Liver (tissue), 9 donors: ENCODE measurements around the gene KRT6B. TPM values are rescaled to one million over a fixed set of nuclear protein-coding genes. Genes with fewer than 3 reads are reported as not detected.

Experiments used
- DNase-seq: peaks from one replicate; pipeline ENCODE4 v3.0.0-alpha.2; 2017; ENCODE audit warnings: low spot score
- H3K27ac ChIP-seq, 2 donors: one replicate each; pipeline ENCODE4 v1.7.0; 2013; ENCODE audit warnings: inconsistent platforms in 2 of 2, low read length in 2 of 2, control low read depth in 1 of 2, low read depth in 1 of 2, mild to moderate bottlenecking in 1 of 2
- H3K27me3 ChIP-seq, 4 donors: one replicate each; pipeline versions ENCODE4 v1.6.1 to v1.7.0; 2013; ENCODE audit warnings: low read length in 3 of 4, inconsistent platforms in 1 of 4, mild to moderate bottlenecking in 1 of 4, moderate library complexity in 1 of 4; ENCODE audit not compliant: control insufficient read depth in 4 of 4, insufficient read depth in 4 of 4
- H3K36me3 ChIP-seq, 4 donors: one replicate each; pipeline versions ENCODE4 v1.6.1 to v1.7.0; 2013; ENCODE audit warnings: low read length in 3 of 4, mild to moderate bottlenecking in 3 of 4, low read depth in 1 of 4, moderate library complexity in 1 of 4; ENCODE audit not compliant: control insufficient read depth in 4 of 4, insufficient read depth in 3 of 4
- H3K4me1 ChIP-seq, 4 donors: one replicate each; pipeline versions ENCODE4 v1.6.1 to v1.7.0; 2013; ENCODE audit warnings: low read length in 3 of 4, mild to moderate bottlenecking in 3 of 4, moderate library complexity in 1 of 4; ENCODE audit not compliant: control insufficient read depth in 4 of 4, insufficient read depth in 4 of 4
- H3K4me3 ChIP-seq, 3 donors: one replicate each; pipeline versions ENCODE4 v1.6.1 to v1.7.0; 2013; ENCODE audit warnings: low read length in 3 of 3, control low read depth in 1 of 3, low read depth in 1 of 3, mild to moderate bottlenecking in 1 of 3
- H3K9ac ChIP-seq, 2 donors: one replicate each; pipeline ENCODE4 v1.7.0; 2013; ENCODE audit warnings: low read length in 2 of 2, mild to moderate bottlenecking in 2 of 2, moderate library complexity in 2 of 2, control low read depth in 1 of 2, low read depth in 1 of 2
- H3K9me3 ChIP-seq, 4 donors: one replicate each; pipeline versions ENCODE4 v1.6.1 to v1.7.0; 2013; ENCODE audit warnings: low read length in 3 of 4; ENCODE audit not compliant: control insufficient read depth in 4 of 4
- EGR1 ChIP-seq, 2 donors: IDR thresholded peaks; 2 replicates each; pipeline ENCODE4 v1.6.1; 2016 to 2018; ENCODE audit warnings: antibody characterized with exemption in 2 of 2, low read depth in 2 of 2
- FOXA1 ChIP-seq: IDR thresholded peaks from 2 replicates; pipeline ENCODE4 v1.6.1; 2016; ENCODE audit warnings: antibody characterized with exemption
- FOXA2 ChIP-seq: IDR thresholded peaks from 2 replicates; pipeline ENCODE4 v1.6.1; 2016; ENCODE audit warnings: antibody characterized with exemption
- GABPA ChIP-seq, 2 donors: IDR thresholded peaks in 1 of 2; conservative IDR thresholded peaks in 1 of 2; 2 replicates each; pipeline ENCODE4 v1.6.1; 2016; ENCODE audit warnings: antibody characterized with exemption in 2 of 2, mild to moderate bottlenecking in 1 of 2, moderate library complexity in 1 of 2
- HNF4A ChIP-seq, 2 donors: conservative IDR thresholded peaks; 2 replicates each; pipeline ENCODE4 v1.6.1; 2016; ENCODE audit warnings: antibody characterized with exemption in 2 of 2, mild to moderate bottlenecking in 2 of 2
- HNF4G ChIP-seq: IDR thresholded peaks from 2 replicates; pipeline ENCODE4 v1.6.1; 2016; ENCODE audit warnings: antibody characterized with exemption
- JUND ChIP-seq, 2 donors: IDR thresholded peaks; 2 replicates each; pipeline ENCODE4 v1.6.1; 2016; ENCODE audit warnings: antibody characterized with exemption in 2 of 2
- NR2F2 ChIP-seq: IDR thresholded peaks from 2 replicates; pipeline ENCODE4 v1.6.1; 2016; ENCODE audit warnings: antibody characterized with exemption
- RAD21 ChIP-seq, 2 donors: IDR thresholded peaks; 2 replicates each; pipeline ENCODE4 v1.6.1; 2016; ENCODE audit warnings: antibody characterized with exemption in 2 of 2, mild to moderate bottlenecking in 2 of 2
- REST ChIP-seq: IDR thresholded peaks from 2 replicates; pipeline ENCODE4 v1.6.1; 2016; ENCODE audit warnings: antibody characterized with exemption, mild to moderate bottlenecking
- RXRA ChIP-seq, 2 donors: IDR thresholded peaks; 2 replicates each; pipeline ENCODE4 v1.6.1; 2017 to 2018; ENCODE audit warnings: antibody characterized with exemption in 2 of 2, mild to moderate bottlenecking in 1 of 2
- SP1 ChIP-seq: IDR thresholded peaks from 2 replicates; pipeline ENCODE4 v1.6.1; 2018; ENCODE audit warnings: antibody characterized with exemption, mild to moderate bottlenecking
- TAF1 ChIP-seq: conservative IDR thresholded peaks from 2 replicates; pipeline ENCODE4 v1.6.1; 2016; ENCODE audit warnings: antibody characterized with exemption, mild to moderate bottlenecking
- YY1 ChIP-seq: IDR thresholded peaks from 2 replicates; pipeline ENCODE4 v1.6.1; 2016; ENCODE audit warnings: antibody characterized with exemption, mild to moderate bottlenecking
- WGBS: extraction: QIAGEN DNeasy Blood & Tissue Kit; methylation state at CpG from one replicate; pipeline ENCODE4 v1.1.7; 2013; 5-methylcytosine and 5-hydroxymethylcytosine counted together
- polyA plus RNA-seq, 2 donors: library from polyadenylated mRNA; stranded (reverse) in 1 of 2; unstranded in 1 of 2; fragments of 200-250 nt in 1 of 2; fragments of >200 nt in 1 of 2; fragmentation: Nextera tagmentation in 1 of 2; extraction: Ambion mirVana in 1 of 2; gene quantifications; one replicate each; pipeline versions ENCODE4 v1.2.1 to v1.2.3, GENCODE V29; 2013 to 2015
- total RNA-seq, 2 donors: library from RNA; depleted of rRNA; stranded (reverse); fragments of >200 nt; gene quantifications; one replicate each; pipeline ENCODE4 v1.2.3, GENCODE V29; 2014
- TF ChIP-seq, protein P1 (sequence below): IDR thresholded peaks from 2 replicates; pipeline ENCODE4 v1.6.1; 2016; ENCODE audit warnings: antibody characterized with exemption
- TF ChIP-seq, protein P2 (sequence below): fragments of 150-350 bp; IDR thresholded peaks from 2 replicates; pipeline ENCODE4 v1.5.1; 2017; ENCODE audit warnings: improper control_type of control experiment, low read depth, low read length; ENCODE audit not compliant: missing input control
- TF ChIP-seq, protein P3 (sequence below): IDR thresholded peaks from 2 replicates; pipeline ENCODE4 v1.6.1; 2016; ENCODE audit warnings: antibody characterized with exemption
- TF ChIP-seq, protein P4 (sequence below): IDR thresholded peaks from 2 replicates; pipeline ENCODE4 v1.6.1; 2016; ENCODE audit warnings: antibody characterized with exemption
- donor health status: healthy.
- donor health status: healthy.
- donor health status: healthy.
- donor health status: healthy.
- donor health status: healthy.

The KRT6B gene
- total and polyA plus RNA-seq, 4 donors: 0.23 TPM; not detected in 3

DNA sequence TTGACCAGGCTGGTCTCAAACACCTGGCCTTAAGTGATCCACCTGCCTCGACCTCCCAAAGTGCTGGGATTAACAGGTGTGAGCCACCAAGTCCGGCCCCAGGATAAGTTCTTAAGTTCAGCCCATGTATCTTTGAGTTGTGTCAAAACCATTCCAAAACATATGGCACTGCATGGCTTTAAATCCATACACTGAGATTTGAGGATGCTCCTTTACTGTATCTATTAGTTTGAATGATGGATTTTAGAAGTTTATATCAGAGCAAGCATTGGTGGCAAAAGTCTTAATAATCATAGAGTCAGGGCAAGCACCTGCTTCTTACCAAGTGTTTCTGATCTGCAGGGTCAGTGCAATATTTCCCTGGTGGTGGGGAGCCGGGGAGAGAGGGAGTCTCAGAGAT lies 6.1 kb downstream of the KRT6B start:
- WGBS: 73% methylated on average over 3 of the region's 3 CpGs
- no peak overlapping the region for H3K4me3 ChIP-seq
- H3K9me3 ChIP-seq: no peaks in the 10 kb centered on the region
- no peak for DNase-seq
- no peak overlapping the region for H3K9ac ChIP-seq
- H3K27me3 ChIP-seq: peaks cover 0 to 4% (median 0%) of the 10 kb centered on the region in 4 donors
- no peaks in the 10 kb centered on the region for H3K36me3 ChIP-seq
- no peak overlapping the region for H3K27ac ChIP-seq
- TF ChIP-seq HNF4G (no peak), FOXA2 (no peak), YY1 (no peak), HNF4A (conservative IDR thresholded peaks at IDR 0.05) (no peak), NR2F2 (no peak), GABPA (IDR thresholded peaks at IDR 0.05 in 1 of 2, conservative IDR thresholded peaks at IDR 0.05 in 1 of 2) (no peak), REST (no peak), SP1 (no peak), TAF1 (no peak), EGR1 (IDR thresholded peaks at IDR 0.05; ENCODE audit: low read depth in 2 of 2) (no peak), RXRA (IDR thresholded peaks at IDR 0.05) (no peak), FOXA1 (no peak), JUND (IDR thresholded peaks at IDR 0.05) (no peak), RAD21 (IDR thresholded peaks at IDR 0.05) (no peak)
- TF ChIP-seq, protein P1, sequence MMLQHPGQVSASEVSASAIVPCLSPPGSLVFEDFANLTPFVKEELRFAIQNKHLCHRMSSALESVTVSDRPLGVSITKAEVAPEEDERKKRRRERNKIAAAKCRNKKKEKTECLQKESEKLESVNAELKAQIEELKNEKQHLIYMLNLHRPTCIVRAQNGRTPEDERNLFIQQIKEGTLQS: no peak
- TF ChIP-seq, protein P2, sequence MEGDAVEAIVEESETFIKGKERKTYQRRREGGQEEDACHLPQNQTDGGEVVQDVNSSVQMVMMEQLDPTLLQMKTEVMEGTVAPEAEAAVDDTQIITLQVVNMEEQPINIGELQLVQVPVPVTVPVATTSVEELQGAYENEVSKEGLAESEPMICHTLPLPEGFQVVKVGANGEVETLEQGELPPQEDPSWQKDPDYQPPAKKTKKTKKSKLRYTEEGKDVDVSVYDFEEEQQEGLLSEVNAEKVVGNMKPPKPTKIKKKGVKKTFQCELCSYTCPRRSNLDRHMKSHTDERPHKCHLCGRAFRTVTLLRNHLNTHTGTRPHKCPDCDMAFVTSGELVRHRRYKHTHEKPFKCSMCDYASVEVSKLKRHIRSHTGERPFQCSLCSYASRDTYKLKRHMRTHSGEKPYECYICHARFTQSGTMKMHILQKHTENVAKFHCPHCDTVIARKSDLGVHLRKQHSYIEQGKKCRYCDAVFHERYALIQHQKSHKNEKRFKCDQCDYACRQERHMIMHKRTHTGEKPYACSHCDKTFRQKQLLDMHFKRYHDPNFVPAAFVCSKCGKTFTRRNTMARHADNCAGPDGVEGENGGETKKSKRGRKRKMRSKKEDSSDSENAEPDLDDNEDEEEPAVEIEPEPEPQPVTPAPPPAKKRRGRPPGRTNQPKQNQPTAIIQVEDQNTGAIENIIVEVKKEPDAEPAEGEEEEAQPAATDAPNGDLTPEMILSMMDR: no peak
- TF ChIP-seq, protein P3, sequence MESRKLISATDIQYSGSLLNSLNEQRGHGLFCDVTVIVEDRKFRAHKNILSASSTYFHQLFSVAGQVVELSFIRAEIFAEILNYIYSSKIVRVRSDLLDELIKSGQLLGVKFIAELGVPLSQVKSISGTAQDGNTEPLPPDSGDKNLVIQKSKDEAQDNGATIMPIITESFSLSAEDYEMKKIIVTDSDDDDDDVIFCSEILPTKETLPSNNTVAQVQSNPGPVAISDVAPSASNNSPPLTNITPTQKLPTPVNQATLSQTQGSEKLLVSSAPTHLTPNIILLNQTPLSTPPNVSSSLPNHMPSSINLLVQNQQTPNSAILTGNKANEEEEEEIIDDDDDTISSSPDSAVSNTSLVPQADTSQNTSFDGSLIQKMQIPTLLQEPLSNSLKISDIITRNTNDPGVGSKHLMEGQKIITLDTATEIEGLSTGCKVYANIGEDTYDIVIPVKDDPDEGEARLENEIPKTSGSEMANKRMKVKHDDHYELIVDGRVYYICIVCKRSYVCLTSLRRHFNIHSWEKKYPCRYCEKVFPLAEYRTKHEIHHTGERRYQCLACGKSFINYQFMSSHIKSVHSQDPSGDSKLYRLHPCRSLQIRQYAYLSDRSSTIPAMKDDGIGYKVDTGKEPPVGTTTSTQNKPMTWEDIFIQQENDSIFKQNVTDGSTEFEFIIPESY: no peak
- TF ChIP-seq, protein P4, sequence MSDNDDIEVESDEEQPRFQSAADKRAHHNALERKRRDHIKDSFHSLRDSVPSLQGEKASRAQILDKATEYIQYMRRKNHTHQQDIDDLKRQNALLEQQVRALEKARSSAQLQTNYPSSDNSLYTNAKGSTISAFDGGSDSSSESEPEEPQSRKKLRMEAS: no peak
- no peaks in the 10 kb centered on the region for H3K4me1 ChIP-seq
